ENCODE measurements around the gene LRP10. TPM values are rescaled to one million over a fixed set of nuclear protein-coding genes. Genes with fewer than 3 reads are reported as not detected.

The LRP10 gene
- total and polyA plus RNA-seq, 5 donors: 28.7 to 89.7 (median 74.9) TPM

- 88% methylated on average over 4 of the region's 4 CpGs for WGBS
- no peaks in the 10 kb centered on the region for H3K9me3 ChIP-seq (ENCODE audit: control insufficient read depth, low read length)
- H3K27ac ChIP-seq (ENCODE audit: low read length): no peak overlapping the region
- DNase-seq (no peak), ATAC-seq (no peak)
- H3K27me3 ChIP-seq (ENCODE audit: control insufficient read depth, insufficient read depth): no peaks in the 10 kb centered on the region
- no peaks in the 10 kb centered on the region for H3K4me1 ChIP-seq (ENCODE audit: control insufficient read depth, insufficient read depth, low read length)
- intact Hi-C loops (cut with DNase I): no loop called here
- no peak overlapping the region for H3K4me3 ChIP-seq (ENCODE audit: low read length)
Observed at GRCh38 chr14:22926316-22926715, 54.8 kb downstream of the LRP10 start.

DNA sequence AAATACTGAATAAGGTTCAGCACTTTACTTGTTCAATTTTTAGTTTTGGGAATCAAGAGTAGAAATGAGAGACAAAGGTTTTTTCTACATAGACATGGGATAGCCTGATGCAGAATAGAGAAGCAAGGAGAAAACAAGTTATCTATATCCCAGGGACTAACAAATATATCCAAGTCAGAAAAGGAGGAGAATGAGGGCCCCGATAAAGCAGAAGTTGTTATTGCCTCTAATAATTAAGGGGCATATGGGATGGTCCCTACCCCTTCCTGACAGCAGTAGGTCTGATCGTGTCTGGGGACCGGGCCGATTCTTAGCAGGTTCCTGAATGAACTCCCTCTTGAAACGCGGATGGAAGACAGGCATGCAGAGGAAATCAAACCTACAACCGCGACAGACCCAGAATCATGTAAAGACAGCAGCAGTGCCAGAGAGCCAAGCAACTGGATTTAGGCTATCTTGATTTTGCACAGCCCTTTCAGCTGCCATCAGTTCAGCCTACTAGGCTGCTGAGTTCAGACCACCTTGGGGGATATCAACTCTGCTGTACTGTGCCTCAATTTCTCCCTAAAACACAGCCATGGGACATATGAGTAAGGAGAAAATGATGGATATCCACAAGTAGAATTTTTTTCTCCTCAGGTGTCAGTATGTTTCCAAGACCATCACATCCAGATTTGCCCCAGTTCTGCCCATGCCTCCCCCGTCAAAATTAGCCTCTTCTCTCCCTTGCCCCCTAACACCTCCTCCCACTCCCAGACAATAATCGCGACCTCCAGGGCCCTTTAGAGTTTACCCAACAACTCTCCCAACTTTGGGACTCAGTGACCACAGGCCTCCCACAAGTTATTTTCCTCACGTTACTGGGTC, 56.9 kb downstream of the LRP10 start:
- H3K9me3 ChIP-seq (ENCODE audit: control insufficient read depth, low read length): no peaks in the 10 kb centered on the region
- ATAC-seq: no peak
- H3K4me3 ChIP-seq (ENCODE audit: low read length): peak overlapping the region; percentile 65
- no peaks in the 10 kb centered on the region for H3K27me3 ChIP-seq (ENCODE audit: control insufficient read depth, insufficient read depth)
- intact Hi-C loops (cut with DNase I): no loop called here
- 15% methylated on average over 12 of the region's 12 CpGs for WGBS
- no peaks in the 10 kb centered on the region for H3K4me1 ChIP-seq (ENCODE audit: control insufficient read depth, insufficient read depth, low read length)
- peak overlapping the region; percentile 61 for H3K27ac ChIP-seq (ENCODE audit: low read length)
- DNase-seq: no peak

DNA sequence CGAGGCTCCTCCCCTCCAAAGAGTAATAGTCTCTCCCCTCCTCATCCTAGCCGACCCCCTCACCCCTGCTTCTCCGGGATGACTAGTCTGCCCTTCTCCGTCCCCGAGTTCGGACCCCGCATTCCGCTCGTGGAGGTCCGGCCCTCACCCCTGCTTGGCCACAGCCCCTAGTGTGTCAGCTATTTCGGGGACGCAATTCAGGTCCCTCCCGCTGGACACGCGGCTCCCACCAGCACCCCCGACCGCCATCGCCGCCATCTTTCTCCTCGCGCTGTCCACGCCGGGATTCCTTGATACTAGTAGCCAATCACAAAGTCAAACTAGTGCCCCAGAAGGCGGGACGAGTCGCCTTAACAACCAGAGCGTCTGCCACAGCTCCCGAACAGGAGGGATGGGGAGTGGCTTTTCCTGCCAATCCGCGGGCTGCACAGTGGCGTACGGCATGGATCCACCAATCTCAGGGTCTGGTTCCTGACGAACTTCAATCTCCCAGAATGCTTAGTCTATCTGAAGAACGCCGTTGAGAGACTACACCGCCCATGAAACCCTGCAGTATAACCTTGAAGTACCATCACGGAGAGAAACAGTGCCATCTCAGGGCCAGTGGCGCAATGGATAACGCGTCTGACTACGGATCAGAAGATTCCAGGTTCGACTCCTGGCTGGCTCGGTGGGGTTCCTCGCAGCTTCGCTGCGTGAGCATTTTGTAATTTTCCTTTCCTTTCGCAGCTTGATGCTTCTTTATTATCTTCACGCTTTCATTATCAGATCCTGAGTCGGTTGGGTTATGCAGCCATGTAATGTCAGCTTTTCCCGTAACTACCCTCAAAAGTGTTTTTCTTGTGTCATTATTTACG, 57.8 kb downstream of the LRP10 start, which contains the start of gene PRMT5:
Gene PRMT5 (minus strand): TSS at position 273 of the 857 bp plus-strand sequence. CDS start 15 bp downstream, at position 258.
- intact Hi-C loops (cut with DNase I): no loop called here
- WGBS: under 1% methylated on average over 51 of the region's 51 CpGs
- H3K27ac ChIP-seq (ENCODE audit: low read length): peak within 1 kb of the TSS; percentile 65
- H3K27me3 ChIP-seq (ENCODE audit: control insufficient read depth, insufficient read depth): no peaks in the 10 kb centered on the region
- DNase-seq (peak; percentile 99), ATAC-seq (peak; percentile 98 to 99)
- peak within 1 kb of the TSS; percentile 65 for H3K4me3 ChIP-seq (ENCODE audit: low read length)
- no peaks in the 10 kb centered on the region for H3K9me3 ChIP-seq (ENCODE audit: control insufficient read depth, low read length)
- H3K4me1 ChIP-seq (ENCODE audit: control insufficient read depth, insufficient read depth, low read length): no peaks in the 10 kb centered on the region

GRCh38 chr14:22929961-22930364, 58.4 kb downstream of the LRP10 start:
- H3K4me1 ChIP-seq (ENCODE audit: control insufficient read depth, insufficient read depth, low read length): no peaks in the 10 kb centered on the region
- H3K27me3 ChIP-seq (ENCODE audit: control insufficient read depth, insufficient read depth): no peaks in the 10 kb centered on the region
- WGBS: 5% methylated on average over 2 of the region's 2 CpGs
- H3K4me3 ChIP-seq (ENCODE audit: low read length): peak overlapping the region; percentile 59
- H3K27ac ChIP-seq (ENCODE audit: low read length): peak overlapping the region; percentile 65
- intact Hi-C loops (cut with DNase I): no loop called here
- DNase-seq (no peak), ATAC-seq (peak in 1 of 2 donors; percentile 0)
- no peaks in the 10 kb centered on the region for H3K9me3 ChIP-seq (ENCODE audit: control insufficient read depth, low read length)

Other genes starting within 250 kb of the LRP10 start
- not detected for gene OR6J1, start 227.4 kb upstream of the LRP10 start, total RNA-seq
- gene OR6J1, start 227.4 kb upstream of the LRP10 start, polyA plus RNA-seq: not detected
- gene OXA1L, start 105.1 kb upstream of the LRP10 start, total RNA-seq: 100 to 1,000 TPM in 3 of 4 donors, 10 to 100 TPM in 1; 92.6 to 123 (median 114) TPM
- 134 TPM for gene OXA1L, start 105.1 kb upstream of the LRP10 start, polyA plus RNA-seq
- 10 to 100 TPM in 1 of 4 donors, 1 to 10 TPM in 3; 5.7 to 13.6 (median 7.5) TPM for gene SLC7A7, start 56.3 kb upstream of the LRP10 start, total RNA-seq
- gene SLC7A7, start 56.3 kb upstream of the LRP10 start, polyA plus RNA-seq: 3.1 TPM
- 100 to 1,000 TPM in 1 of 4 donors, 10 to 100 TPM in 3; 86.2 to 115 (median 91.1) TPM for gene MRPL52, start 41.9 kb upstream of the LRP10 start, total RNA-seq
- 113 TPM for gene MRPL52, start 41.9 kb upstream of the LRP10 start, polyA plus RNA-seq
- gene MMP14, start 35.2 kb upstream of the LRP10 start, total RNA-seq: 10 to 100 TPM; 45.3 to 64.1 (median 50.0) TPM
- gene MMP14, start 35.2 kb upstream of the LRP10 start, polyA plus RNA-seq: 33.3 TPM
- under 1 TPM in 1 of 4 donors, not detected in 3; 0.25 TPM for gene REM2, start 11.5 kb downstream of the LRP10 start, total RNA-seq
- 0.07 TPM for gene REM2, start 11.5 kb downstream of the LRP10 start, polyA plus RNA-seq
- 10 to 100 TPM; 56.0 to 66.3 (median 61.6) TPM for gene RBM23, start 47.4 kb downstream of the LRP10 start, total RNA-seq
- gene RBM23, start 47.4 kb downstream of the LRP10 start, polyA plus RNA-seq: 26.0 TPM
- gene PRMT5, start 57.6 kb downstream of the LRP10 start, total RNA-seq: 10 to 100 TPM; 37.3 to 52.1 (median 49.5) TPM
- gene PRMT5, start 57.6 kb downstream of the LRP10 start, polyA plus RNA-seq: 22.0 TPM
- 10 to 100 TPM; 16.5 to 33.5 (median 27.2) TPM for gene HAUS4, start 85.3 kb downstream of the LRP10 start, total RNA-seq
- 29.6 TPM for gene HAUS4, start 85.3 kb downstream of the LRP10 start, polyA plus RNA-seq
- gene AJUBA, start 110.8 kb downstream of the LRP10 start, total RNA-seq: 1 to 10 TPM; 5.7 to 6.9 (median 6.6) TPM
- gene AJUBA, start 110.8 kb downstream of the LRP10 start, polyA plus RNA-seq: 4.8 TPM
- 10 to 100 TPM in 1 of 4 donors, 1 to 10 TPM in 3; 5.8 to 11.4 (median 6.7) TPM for gene C14orf93, start 138.4 kb downstream of the LRP10 start, total RNA-seq
- 4.1 TPM for gene C14orf93, start 138.4 kb downstream of the LRP10 start, polyA plus RNA-seq
- 100 to 1,000 TPM; 108 to 126 (median 112) TPM for gene PSMB5, start 163.2 kb downstream of the LRP10 start, total RNA-seq
- gene PSMB5, start 163.2 kb downstream of the LRP10 start, polyA plus RNA-seq: 140 TPM
- not detected for gene PSMB11, start 170.5 kb downstream of the LRP10 start, total RNA-seq
- gene PSMB11, start 170.5 kb downstream of the LRP10 start, polyA plus RNA-seq: not detected
- 1 to 10 TPM in 3 of 4 donors, under 1 TPM in 1; 0.95 to 2.3 (median 2.2) TPM for gene CDH24, start 185.8 kb downstream of the LRP10 start, total RNA-seq
- 2.5 TPM for gene CDH24, start 185.8 kb downstream of the LRP10 start, polyA plus RNA-seq
- 10 to 100 TPM; 78.9 to 87.8 (median 84.8) TPM for gene ACIN1, start 223.4 kb downstream of the LRP10 start, total RNA-seq
- 67.1 TPM for gene ACIN1, start 223.4 kb downstream of the LRP10 start, polyA plus RNA-seq
- gene C14orf119, start 223.8 kb downstream of the LRP10 start, total RNA-seq: 10 to 100 TPM; 30.2 to 43.9 (median 41.2) TPM
- gene C14orf119, start 223.8 kb downstream of the LRP10 start, polyA plus RNA-seq: 27.3 TPM
- not detected for gene CIROP, start 233.2 kb downstream of the LRP10 start, total RNA-seq
- gene CIROP, start 233.2 kb downstream of the LRP10 start, polyA plus RNA-seq: not detected
- not detected for gene CEBPE, start 247.5 kb downstream of the LRP10 start, total RNA-seq
- not detected for gene CEBPE, start 247.5 kb downstream of the LRP10 start, polyA plus RNA-seq